Glomerular visceral epithelial cell (primary cell): ENCODE results near the gene YWHAE.
A peak's percentile ranks its signal among the peaks of the same experiment; 100 is the strongest.
"Not testable (repeated sequence)": the region's sequence is repeated elsewhere in the genome, so short reads cannot be mapped to it uniquely, and the experiment has no call there.

Experiments
- DNase-seq: peaks from one replicate; pipeline ENCODE4 v3.0.0-alpha.2; 2016; ENCODE audit errors: extremely low spot score

The YWHAE gene

DNA sequence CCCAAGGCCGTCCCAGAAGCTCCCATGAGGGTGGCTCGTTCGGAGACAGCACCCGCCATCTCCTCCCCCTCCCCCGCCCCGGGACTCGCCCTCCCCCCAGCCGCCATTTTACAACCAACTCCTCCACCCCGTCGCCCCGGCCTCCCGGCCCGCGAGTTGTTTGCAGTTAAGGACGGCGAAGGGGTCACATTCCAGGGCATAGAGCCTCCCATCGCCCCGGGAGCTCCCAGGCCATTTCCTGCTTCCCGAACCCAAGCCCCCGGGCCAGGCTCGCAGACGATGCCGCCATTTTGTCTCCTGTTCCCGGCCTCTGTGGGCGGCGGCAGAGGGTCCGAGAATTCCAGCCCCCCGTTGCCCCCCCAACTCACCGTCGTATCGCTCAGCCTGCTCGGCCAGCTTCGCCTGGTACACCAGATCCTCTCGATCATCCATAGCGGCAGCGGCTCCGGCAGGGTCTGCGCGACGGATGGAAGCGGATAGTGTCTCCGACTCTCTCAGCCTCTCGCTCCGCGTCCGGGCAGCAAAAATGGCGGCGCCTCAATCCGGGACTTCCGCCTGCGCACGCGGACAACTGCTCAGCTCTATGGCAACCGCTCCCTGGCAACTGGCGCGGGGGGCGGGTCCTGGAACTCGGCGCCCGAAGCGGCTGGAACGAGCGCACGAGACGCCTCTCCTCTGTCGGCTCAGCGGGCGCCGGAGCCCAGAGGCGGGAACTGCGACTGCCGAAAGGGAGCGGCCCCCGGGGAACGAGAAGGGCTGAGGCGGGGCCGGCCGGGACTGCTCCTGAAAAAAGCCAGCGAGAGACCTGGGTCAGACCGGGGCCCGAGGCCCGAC lies at the start of gene YWHAE:
TSS of gene YWHAE (minus strand) at position 544 of the 834 bp plus-strand sequence. CDS start at position 432, 112 bp downstream.
- DNase-seq, result peak; percentile 97

DNA sequence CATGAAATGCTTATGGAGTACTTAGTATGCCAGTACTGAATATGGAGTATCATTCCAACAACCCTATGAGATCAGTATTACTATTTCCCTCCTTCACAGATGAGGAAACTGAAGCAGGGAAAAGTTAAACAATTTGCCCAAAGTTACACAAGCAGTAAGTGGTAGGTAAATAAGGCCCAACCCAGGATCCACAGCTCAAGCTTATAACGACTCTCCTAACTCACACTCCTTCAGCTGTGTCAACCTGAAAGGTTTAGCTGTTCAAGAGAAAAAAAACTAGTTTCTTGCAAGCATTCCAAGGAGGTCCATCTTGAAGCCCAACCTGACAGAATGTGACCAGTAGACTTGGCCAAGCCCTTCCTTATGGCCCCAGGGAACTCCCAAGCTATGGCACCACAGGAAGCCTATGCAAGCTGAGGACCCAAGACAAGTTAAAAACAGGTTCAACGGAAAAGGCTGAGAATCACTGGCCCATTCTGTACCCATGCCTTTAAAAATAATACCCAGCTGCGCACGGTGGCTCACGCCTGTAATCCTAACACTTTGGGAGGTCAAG lies 49.5 kb upstream of the YWHAE start:
- DNase-seq, result no peak

DNA sequence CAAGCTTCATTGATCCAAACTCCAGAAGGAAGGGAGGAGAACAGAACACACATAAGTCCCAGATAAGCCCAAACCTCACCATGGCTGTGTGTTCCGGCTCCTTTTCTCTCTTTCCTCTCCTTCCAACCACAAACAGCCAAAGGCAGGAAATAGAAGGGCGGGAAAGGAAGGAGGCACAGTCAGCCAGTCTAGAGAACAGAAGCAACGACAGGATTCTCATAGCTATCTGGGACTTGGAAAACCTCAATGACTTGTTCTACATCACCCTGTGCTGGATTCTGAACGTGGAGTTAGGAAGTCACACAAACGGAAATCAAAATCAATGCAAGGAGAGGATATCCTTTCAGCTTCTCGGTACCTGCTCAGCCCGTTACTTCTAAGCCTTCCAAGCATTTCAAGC lies 47.0 kb upstream of the YWHAE start:
- DNase-seq, result no peak

DNA sequence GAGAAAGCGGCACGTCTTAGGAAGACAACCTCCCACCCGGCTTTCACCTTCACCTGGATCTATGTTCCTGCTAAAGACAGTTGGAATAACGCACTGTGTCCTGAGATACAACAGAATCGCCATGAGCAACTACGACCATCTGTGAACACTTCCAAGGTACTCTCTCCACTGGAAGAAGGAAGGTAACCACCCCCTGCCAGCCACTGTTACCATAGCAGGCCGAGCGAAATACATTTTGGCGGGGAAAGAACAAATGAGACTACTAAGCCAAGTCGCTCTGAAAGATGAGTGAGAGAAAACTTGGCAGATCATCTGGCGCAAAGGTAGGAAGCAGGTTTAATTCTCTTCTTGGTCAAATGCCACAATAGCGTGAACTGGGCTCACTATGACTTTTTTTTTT lies 46.2 kb upstream of the YWHAE start:
- no peak for DNase-seq

DNA sequence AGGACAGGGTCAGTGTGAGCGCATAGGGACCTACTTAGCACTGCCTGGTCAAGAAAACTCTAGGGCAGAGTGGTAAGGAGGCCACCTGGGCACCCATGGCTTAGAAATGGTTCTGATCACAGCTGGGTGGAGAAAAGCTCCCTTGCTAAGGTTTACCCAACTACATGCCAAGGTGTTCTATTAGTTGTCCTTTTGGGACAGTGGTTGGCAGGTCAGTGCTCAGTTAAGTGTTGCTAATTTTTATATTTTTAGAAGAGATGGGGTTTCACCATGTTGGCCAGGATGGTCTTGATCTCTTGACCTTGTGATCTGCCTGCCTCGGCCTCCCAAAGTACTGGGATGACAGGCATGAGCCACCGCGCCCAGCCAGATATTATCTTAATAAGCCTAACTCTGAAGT lies 45.7 kb upstream of the YWHAE start:
- DNase-seq, result not testable (repeated sequence)

DNA sequence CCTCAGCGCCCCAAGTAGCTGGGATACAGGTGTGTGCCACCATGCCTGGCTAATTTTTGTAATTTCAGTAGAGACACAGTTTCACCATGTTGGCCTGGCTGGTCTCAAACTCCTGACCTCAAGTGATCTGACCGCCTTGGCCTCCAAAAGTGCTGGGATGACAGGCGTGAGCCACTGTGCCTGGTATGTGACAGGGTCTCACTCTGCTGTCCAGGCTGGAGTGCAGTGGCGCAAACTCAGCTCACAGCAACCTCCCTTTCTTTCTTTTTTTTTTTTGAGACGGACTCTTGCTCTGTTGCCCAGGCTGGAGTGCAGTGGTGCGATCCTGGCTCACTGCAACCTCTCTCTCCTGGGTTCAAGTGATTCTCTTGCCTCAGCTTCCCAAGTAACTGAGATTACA lies 42.7 kb upstream of the YWHAE start:
- DNase-seq, result not testable (repeated sequence)

DNA sequence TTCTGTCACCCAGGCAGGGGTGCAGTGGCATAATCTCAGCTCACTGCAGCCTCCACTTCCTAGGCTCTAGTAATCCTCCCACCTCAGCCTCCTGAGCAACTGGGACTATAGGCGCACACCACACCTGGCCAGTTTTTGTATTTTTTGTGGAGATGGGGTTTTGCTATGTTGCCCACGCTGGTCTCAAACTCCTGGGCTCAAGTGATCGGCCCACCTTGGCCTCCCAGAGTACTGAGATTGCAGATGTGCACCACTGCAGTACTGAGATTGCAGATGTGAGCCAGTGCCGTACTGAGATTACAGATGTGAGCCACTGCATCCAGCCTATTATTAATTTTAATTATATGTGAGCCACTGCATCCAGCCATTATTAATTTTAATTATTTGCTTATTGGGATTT lies 42.2 kb upstream of the YWHAE start:
- no peak for DNase-seq

DNA sequence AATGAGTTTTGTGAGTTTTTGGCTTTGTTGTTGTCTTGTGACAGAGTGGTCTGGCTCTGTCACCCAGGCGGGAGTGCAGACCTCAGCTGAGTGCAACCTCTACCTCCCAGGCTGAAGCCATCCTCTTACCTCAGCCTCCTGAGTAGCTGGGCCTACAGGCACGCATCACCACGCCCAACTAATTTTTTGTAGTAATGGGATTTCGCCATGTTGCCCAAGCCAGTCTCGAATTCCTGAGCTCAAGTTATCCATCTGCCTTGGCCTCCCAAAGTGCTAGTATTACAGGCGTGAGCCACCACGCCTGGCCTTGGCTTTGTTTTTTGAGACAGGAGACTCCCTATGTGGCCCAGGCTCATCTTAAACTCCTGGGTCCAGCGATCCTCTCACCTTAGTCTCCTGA lies 40.9 kb upstream of the YWHAE start:
- DNase-seq, result no peak

DNA sequence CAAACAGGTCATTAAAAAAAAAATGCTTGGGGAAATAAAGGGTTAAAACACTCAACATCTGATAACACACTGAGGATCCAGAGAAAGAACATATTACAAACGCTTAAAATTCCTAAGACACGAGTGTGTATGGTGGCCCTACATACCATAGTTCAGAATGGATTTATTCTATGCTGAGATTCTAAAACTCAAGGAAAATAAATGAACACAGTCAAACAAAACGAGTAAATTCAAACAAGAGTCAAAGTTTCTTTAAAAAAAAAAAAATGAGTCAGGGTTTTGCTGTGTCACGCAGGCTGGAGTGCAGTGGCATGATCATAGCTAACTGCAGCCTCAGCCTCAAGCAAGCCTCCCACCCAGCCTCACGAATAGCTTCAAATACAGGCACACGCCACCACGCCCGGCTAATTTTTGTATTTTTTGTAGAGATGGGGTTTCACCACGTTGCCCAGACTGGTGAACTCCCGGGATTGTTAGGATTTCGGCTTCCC lies 38.6 kb upstream of the YWHAE start:
- DNase-seq, result no peak

DNA sequence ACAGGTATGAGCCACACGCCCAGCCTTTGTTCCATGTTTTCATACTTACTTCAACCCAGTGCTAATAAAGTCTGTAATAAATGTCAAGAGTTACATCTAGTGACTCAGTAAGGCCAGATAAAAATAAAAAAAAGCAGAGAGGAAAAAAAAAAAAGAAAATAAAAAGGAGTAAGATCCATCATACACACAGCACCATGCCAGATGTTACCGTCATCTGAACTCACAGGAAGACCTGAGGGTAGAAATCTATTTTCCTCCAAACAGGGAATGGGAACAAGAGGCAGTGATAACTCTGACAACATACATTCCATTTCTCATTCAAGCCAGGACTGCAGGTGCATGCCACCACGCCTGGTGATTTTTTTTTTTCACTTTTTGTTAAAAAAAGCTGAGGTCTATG lies 35.3 kb upstream of the YWHAE start:
- DNase-seq, result no peak

DNA sequence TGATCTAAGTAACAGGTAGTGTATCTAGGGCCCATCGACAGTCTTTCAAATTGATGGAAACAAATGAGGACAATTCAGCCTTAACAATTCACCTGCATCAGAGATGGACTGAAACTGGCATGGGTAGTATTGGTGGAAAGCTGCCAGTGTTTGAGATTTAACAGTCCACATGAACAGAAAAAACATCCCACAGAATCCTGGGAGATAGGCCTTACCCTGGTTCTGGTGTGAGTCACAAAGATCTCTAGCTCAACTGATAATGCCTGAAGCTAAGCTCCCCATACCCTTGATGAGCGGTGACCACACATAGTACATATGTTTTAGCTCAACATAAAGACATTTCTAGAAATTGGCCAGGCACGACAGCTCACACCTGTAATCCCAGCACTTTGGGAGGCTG lies 34.1 kb upstream of the YWHAE start:
- no peak for DNase-seq

DNA sequence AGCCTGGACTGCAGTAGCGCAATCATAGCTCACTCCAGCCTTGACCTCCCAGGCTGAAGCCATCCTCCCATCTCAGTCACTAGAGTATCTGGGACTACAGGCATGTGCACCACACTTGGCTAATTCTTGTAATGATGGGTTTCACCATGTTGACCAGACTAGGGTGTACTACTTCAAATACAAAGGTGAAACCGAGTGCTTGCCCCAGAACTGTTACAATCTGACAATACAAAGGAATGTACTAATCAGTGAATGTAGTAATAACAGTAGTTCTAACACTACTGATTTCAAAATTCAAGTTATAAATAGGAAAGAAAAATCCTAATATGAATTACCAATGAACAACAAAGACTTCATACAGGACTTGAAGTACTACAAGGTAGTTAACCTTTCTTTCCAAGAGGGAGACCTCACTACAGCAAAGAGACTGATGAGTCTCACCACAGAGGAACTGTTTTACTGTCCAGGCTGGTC lies 31.6 kb upstream of the YWHAE start:
- no peak for DNase-seq

DNA sequence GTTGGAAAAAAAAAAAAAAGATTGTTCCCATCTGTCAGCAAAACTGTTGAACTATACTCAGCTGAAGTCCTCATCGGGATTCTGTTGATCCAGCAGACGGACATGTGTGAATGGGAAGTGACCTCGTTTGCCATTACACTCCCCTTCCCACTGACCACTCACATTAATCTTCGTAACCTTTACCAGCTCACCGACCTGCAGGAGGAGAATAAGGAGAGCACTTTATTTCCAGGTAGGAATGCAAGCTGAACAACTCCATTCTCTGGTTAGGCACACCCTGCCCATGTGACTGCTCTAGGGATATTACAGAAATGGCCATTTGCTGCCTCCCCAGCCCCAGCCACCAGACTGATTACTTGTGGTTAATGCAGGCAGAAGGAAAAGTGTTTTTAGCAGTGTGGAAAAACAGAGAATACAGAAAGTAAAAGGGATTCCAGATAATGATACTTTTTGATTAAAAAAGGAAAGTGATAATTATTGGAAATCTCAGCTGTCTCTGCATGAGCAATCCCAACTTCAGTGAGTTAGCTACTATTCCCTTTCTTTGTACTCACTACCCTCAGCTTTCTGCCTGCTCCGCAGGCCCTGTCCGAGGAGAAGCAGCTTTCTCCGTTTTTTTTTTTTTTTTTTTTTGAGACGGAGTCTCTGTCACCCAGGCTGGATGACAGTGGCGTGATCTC lies 23.6 kb upstream of the YWHAE start:
- peak; percentile 23 for DNase-seq

DNA sequence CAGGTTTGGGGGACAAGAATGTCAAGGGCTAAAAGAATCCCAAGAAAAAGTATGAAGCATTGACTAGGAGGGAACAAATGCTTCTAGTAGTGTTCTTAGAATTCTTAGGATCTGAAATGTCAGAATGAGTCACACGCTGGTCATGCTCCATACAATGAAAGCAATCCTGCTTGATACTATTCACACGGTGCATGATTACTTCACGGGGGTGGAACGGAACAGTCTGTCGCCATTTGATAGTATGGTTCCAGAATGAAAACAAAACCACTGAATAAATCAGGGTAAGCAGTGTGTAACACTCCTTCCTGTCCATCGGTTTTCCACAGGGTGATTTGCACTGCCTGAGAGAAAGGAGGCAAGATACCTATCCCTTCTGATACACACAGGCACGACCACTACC lies 22.9 kb upstream of the YWHAE start:
- DNase-seq, result peak; percentile 88

DNA sequence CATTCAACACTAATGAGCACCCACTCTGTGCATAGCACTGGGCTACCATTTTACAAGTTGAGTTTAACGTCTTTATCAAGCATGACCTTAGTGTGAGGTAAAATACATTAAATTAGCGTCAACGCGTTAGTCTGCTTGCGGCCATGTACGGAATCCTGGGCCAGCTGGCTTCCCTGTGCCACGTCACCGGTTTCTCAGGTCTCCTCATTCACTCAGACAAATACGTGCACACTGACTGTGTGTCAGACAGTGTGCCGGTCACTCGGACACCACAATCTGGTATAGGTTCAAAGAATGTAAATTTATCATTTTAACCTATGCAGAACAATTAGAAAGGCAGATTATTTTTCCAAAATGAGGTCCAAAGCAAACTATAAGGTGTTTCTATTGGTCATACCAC lies 21.4 kb upstream of the YWHAE start:
- DNase-seq, result no peak

DNA sequence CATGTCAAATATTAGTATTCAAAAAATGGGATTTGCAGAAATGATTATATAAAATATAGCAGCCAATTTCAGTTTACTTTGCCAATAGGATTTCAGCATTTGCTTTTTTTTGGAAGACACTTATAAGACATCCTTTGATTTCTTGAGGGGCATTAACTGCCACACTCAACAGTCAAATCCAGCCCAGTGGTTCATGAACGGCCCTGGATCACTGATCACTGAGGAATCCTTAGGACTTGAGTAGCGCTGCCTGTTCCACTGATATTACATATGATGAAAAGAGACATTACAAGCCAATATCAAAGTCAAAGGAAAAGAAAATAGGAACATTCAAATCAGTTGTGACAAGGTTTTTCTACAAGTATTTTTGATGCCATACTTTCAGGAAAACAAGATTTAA lies 21.0 kb upstream of the YWHAE start:
- no peak for DNase-seq

DNA sequence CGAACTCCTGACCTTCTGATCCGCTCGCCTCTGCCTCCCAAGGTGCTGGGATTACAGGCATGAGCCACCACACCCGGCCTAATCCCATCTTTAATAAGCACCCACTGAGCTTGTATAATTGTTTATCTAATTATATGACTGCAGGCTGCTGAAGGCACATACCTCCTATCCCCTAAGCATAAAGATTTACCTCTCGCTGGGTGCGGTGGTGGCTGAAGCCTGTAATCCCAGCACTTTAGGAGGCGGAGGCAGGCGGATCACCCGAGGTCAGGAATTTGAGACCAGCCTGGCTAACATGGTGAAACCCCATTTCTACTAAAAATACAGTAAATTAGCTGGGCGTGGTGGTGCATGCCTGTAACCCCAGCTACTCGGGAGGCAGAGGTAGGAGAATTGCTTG lies 20.1 kb upstream of the YWHAE start:
- DNase-seq, result no peak

DNA sequence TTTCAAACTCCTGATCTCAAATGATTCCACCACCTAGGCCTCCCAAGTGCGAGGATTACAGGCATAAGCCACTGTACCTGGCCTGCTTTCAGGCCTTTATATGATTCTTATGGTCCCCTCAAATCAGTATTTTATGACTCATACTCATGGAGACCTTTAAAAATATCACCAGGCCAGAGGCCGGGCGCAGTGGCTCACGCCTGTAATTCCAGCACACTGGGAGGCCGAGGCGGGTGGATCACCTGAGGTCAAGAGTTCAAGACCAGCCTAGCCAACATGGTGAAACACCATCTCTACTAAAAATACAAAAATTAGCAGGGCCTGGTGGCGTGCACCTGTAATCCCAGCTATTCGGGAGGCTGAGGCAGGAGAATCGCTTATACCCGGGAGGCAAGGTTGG lies 18.5 kb upstream of the YWHAE start:
- DNase-seq, result not testable (repeated sequence)

DNA sequence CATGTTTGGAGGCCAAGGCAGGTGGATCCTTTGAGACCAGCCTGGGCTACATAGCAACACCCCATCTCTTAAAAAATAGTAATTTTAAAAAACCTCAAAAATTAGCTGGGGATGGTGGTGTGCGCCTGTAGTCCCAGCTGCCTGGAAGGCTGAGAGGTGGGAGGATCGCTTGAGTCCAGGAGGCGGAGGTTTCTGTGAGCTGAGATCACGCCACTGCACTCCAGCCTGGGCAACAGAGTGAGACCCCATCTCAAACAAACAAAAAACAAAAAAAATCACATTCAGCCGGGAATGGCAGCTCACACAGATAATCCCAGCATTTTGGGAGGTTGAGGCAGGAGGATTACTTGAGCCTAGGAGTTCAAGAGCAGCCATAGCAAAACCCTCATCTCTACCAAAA lies 16.4 kb upstream of the YWHAE start:
- no peak for DNase-seq

DNA sequence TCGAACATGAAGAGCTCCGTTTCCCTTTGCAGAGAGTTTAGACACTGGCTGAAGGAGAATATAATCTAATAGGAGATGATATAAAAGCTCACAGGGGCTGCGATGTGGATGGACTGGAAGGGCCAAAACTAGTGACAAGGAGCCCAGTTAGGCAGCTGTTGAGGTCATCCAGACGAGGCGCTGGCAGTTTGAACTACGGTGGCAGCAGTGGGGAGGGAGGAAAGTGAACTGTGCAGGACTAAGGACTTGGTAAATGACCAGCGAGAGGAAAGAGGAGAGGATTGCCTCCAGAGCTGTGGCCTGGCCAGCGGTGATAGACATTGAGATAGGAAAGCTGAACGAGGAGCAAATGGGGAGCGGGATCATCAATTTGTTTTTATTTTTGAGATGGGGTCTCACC lies 14.6 kb upstream of the YWHAE start:
- no peak for DNase-seq

DNA sequence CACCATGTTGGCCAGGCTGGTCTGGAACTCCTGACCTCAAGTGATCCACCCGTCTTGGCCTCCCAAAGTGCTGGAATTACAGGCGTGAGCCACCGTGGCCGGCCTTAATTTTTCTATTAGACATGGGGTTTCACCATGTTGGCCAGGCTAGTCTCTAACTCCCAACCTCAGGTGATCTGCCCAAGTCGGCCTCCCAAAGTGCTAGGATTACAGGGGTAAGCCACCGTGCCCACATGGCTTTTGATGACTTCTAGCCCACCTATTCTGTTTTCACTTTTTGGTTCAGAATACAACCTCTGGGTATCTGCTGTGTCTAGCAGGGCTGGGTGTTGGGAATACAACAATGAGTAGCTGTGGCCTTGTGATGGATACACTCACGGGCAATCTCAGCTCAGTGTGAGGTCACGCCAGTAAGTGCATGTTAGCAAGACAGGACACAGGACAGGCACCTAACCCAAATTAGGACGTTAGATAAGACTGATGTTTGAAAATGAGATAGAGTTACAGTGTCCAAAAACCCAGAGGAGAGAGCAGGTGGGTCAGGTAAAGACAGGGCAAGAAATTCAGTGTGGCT lies 14.1 kb upstream of the YWHAE start:
- no peak for DNase-seq

DNA sequence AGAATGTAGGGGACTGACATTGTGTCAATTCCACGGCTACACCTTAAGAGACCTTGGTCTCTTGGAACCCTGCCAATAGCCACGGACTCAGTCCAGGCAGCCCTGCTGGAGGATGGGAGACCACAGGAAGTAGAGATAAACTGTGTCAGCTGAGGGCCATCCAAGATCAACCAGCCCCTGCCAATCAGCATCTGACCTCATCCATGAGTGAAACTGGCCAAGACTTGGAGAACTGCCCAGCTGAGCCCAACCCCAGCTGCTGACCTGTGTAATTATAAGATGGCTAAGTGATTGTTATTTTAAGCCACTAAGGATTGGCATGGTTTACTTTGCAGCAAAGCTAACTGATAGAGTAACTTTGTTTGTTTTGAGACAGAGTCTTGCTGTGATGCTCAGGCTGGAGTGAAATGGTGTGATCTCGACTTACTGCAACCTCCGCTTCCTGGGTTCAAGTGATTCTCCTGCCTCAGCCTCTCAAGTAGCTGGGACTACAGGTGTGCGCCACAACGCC lies 13.3 kb upstream of the YWHAE start:
- peak; percentile 89 for DNase-seq
